GM12878 (cell line): ENCODE results near the gene COMMD1.

Source experiments
- EZH2 ChIP-seq: IDR thresholded peaks from 2 replicates; pipeline ENCODE4 v1.6.1; 2012; ENCODE audit warnings: low read depth, mild to moderate bottlenecking, control low read depth, inconsistent platforms, low read length, borderline replicate concordance; ENCODE audit not compliant: control insufficient read depth
- POLR2A ChIP-seq: IDR thresholded peaks from 2 replicates; pipeline ENCODE4 v1.6.1; 2011; ENCODE audit warnings: low read depth, mild to moderate bottlenecking, low read length
- TAF1 ChIP-seq: IDR thresholded peaks from 2 replicates; pipeline ENCODE4 v1.6.1; 2011; ENCODE audit warnings: mild to moderate bottlenecking, low read depth, low read length, borderline replicate concordance
- TF ChIP-seq, protein P1 (sequence below), 3 experiments: IDR thresholded peaks in 2 of 3; conservative IDR thresholded peaks in 1 of 3; 2 replicates each; pipeline ENCODE4 v1.5.1; 2011; ENCODE audit warnings: low read depth in 3 of 3, low read length in 3 of 3, mild to moderate bottlenecking in 3 of 3, control low read depth in 2 of 3, moderate library complexity in 2 of 3, inconsistent platforms in 1 of 3, mixed read lengths in 1 of 3; ENCODE audit not compliant: control insufficient read depth in 2 of 3, insufficient read depth in 1 of 3; ENCODE audit errors: extremely low read depth in 1 of 3

DNA sequence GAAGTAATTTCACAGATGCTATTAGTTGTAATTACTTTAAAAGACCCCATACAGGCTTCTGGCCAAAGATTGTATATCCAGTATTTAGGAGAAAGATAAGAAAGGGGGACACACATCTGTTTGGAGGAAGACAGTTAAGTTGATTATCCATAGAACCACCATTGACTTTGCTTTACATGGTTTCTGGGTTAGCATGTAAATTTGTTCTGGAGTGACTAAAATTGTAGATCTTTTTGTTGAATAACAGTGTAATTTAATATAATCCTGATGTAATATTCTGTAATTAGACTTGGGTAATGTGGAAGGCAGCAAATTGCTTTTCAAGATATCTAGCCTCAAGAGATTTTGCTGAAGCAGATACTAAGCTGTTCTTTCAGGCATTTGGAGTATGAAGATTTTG lies 17.2 kb downstream of the COMMD1 start:
- TF ChIP-seq, protein P1, sequence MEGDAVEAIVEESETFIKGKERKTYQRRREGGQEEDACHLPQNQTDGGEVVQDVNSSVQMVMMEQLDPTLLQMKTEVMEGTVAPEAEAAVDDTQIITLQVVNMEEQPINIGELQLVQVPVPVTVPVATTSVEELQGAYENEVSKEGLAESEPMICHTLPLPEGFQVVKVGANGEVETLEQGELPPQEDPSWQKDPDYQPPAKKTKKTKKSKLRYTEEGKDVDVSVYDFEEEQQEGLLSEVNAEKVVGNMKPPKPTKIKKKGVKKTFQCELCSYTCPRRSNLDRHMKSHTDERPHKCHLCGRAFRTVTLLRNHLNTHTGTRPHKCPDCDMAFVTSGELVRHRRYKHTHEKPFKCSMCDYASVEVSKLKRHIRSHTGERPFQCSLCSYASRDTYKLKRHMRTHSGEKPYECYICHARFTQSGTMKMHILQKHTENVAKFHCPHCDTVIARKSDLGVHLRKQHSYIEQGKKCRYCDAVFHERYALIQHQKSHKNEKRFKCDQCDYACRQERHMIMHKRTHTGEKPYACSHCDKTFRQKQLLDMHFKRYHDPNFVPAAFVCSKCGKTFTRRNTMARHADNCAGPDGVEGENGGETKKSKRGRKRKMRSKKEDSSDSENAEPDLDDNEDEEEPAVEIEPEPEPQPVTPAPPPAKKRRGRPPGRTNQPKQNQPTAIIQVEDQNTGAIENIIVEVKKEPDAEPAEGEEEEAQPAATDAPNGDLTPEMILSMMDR (IDR thresholded peaks at IDR 0.05 in 2 of 3, conservative IDR thresholded peaks at IDR 0.05 in 1 of 3; ENCODE audit: control insufficient read depth in 2 of 3, extremely low read depth in 1 of 3, insufficient read depth in 1 of 3, low read depth in 3 of 3, low read length in 3 of 3), result no peak
- no peak for TF ChIP-seq TAF1
- no peak for TF ChIP-seq POLR2A
- no peak for TF ChIP-seq EZH2
